HG02840 (cell line): ENCODE measurements around the gene MVD.

Experiments used
- ATAC-seq: cut with Tn5 transposase; IDR thresholded peaks from one replicate; pipeline ENCODE4 v1.9.1; 2021; ENCODE audit warnings: mild to moderate bottlenecking, moderate library complexity, moderate number of reproducible peaks; ENCODE audit not compliant: unreplicated experiment, low FRiP score

Gene MVD

GRCh38 chr16:88658714-88659113 is 4.2 kb downstream of the MVD start:
- no peak for ATAC-seq

GRCh38 chr16:88657371-88657770 is 5.5 kb downstream of the MVD start:
- ATAC-seq, result no peak

GRCh38 chr16:88656291-88656980 is 6.5 kb downstream of the MVD start:
- no peak for ATAC-seq

- no peak for ATAC-seq
Measured at GRCh38 chr16:88655733-88656281, 7.1 kb downstream of the MVD start.

DNA sequence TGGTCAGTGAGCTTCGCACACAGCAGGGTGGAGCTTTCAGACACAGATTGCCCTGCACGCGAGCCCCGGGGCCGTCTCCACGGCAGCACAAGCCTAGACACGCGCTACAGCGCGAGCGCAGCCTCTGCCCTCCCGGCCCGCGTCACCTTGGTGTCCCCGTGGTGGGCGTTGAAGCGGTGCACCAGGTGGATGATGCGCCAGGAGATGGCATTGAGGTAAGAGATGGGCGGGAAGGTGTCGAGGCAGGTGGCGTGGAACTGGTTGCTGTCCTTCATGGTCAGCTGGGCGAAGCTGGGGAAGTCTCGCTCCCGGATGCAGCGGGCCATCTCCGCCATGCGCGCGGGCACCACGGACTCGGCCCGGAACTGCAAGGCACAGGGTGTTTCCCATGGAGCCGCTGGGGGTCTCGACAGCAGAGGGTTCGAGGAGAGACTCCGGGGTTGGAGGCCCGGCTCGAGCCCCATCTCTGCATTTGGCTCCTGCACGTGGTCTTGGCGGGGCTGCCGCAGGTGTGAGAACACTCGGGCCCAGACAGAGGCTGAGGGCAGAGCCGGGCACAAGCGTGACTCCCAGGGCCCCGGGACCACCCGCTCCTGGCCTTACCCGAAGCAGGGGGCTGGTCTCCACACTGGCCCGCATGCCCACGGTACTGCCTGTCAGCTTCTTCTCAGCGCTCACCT is 7.7 kb downstream of the MVD start:
- no peak for ATAC-seq

DNA sequence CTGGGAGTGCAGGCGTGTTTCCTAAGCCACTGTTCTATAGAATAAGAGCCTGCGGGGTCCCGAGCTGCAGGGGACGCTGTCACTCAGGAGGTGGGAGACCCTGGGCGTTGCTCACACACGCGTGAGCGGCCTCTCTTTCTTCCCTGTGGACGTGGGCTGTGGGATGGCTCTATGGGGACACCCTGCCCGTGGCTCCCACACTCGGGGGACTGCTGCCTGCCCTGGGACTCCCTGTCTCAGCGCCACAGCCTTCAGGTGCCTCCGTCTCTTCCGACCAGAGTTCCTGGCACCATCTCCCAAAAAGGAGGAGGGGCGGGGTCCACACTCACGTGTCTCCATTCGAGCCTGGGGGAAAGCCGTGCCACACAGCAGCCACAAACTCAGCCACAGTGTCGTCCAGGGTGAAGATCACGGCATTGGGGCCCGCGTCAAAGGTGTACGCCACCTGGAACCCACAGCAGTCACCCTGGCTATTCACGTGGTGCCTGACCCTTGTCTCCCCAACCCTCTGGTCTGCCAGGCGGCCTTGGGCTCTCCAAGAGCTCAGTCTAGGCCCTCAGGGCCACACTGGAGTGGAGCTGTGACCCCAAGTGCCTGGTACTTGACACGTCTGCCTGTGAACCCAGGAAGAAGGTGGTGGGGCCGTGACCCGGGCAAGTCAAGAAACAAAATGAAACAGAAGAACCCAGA is 8.4 kb downstream of the MVD start:
- no peak for ATAC-seq

DNA sequence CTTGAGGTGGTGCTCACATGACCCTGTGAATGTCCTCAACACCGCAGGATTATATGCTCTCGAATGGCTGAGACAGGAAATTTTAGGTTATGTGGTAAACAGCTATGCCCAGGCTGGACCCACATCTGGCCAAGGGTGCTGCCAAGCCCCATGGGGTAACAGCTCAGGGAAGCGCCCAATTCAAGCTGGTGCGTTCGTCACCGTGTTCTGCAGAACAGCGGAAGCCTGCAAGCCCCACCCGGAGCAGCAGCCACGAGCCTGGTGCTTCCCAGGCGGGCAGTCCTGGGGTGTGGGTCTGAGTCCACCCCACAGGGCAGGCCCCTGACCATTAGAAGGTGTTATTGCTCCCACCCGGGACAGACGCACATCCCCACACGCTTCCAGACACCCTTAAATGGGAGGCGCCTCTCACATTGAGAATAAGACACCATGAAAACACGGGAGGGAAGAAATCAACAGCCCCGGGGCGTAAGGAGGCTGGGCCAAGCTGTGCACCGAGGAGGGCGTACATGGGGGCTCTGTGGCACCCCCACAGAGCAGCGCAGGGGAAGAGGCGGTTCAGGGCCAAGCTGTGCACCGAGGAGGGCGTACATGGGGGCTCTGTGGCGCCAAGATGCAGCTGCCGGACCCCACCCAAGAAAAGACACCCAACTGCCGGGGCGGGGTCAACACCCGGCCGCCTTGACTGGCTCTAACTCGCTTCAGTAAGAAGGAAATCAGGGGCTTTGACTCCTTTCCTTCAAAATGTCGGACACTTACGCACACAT is 9.1 kb downstream of the MVD start:
- no peak for ATAC-seq

- ATAC-seq, result no peak
Measured at GRCh38 chr16:88653101-88653500, 9.8 kb downstream of the MVD start.

- ATAC-seq, result no peak
Measured at GRCh38 chr16:88652762-88653063, 10.2 kb downstream of the MVD start.

DNA sequence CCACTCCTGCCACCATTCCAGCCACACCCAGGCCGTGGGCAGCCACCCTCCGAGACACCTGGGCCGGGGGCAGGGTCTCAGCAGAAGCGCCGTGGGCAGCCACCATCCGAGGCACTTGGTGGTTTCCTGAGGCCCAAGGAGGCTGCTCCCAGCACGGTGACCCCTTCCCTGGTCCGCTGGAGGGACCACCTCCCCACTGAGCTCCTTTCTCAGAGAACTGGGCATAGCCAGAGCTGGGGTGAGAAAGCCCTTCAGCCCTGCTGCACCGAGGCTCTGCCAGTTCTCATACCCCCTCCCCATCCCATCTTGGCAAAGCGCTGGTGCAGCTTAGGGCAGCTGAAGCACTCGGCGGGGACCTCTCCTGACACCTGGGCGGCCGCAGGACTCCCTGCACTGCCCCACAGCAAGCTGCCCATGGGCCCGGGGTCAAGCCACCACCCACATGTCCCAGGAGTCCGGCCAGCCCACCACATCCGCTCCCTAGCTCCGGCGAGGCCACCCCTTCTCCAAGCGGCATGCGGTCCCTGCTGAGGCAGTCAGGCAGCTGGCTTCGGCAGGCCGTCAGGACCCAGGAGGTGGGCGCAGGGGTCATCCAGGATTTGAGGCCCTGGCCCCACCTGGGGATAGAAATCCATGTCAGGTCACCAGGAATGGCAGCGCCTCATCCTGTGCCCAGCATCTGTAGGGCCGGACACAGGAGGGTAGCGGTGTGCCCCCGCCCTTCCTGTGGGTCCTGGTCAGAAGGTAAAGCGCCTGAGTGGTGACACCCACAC is 10.7 kb downstream of the MVD start:
- no peak for ATAC-seq

DNA sequence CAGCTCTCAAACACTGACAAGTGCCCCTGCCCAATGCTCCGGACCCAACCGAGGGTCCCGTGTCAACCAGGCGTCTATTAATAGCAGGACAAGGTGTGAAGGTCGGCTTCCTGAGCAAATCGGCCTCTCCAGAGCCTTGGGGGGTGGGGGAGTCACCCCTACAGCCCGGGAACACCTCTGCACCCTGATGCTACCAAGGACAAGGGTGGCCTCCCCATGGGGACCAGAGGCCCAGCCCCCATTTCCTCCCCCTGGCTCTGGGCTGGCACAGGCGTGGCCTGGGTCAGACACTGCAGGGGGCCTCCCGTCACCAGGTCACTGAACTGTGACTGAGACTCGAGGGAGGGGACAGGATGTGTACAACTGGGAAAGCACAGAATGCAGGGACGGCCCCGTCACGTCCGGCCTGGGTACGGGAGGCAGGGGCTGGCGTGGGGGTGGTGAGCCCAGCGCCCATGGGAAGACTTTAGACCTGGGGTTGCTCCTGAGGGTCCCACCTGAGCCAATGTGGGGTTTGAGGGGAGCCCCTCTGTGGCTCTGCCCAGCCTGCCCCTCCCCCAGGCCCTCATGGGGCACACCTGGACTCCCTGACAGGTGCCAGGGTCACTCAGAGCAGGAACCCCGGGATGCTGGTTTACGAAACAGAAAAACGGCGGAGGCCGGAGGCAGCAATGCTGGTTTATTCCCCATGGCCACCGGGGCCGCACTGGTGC is 11.5 kb downstream of the MVD start:
- ATAC-seq, result peak; percentile 68

DNA sequence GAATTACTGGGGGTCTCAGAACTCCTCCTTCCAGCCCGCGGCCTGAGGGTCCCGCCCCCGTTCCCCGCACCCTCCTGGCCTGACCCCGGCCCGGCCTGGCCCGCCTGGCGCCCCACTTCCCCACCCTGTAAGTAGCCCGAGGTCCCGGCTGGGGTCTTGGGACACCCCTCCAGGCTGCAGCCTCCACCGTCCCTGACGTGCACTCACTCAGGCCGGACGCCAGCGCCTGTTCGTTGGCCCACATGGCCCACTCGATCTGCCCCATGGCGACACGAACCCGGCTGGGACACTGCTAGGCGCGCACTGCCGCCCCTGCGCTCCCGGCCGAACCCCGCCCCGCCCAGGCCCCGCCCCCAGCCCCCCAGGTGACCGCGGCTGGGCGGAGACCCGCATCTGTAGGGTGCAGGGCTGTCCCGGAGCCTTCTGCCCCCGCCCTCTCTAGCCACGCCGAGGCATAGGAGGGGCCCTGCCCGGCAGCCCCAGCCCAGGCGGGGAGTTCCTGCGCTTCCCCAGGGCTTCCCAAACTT is 12.1 kb downstream of the MVD start, which contains the start of gene CYBA:
Gene CYBA (minus strand): TSS at position 305 of the 527 bp plus-strand sequence. CDS start 40 bp downstream, at position 265.
- ATAC-seq, result peak; percentile 66

DNA sequence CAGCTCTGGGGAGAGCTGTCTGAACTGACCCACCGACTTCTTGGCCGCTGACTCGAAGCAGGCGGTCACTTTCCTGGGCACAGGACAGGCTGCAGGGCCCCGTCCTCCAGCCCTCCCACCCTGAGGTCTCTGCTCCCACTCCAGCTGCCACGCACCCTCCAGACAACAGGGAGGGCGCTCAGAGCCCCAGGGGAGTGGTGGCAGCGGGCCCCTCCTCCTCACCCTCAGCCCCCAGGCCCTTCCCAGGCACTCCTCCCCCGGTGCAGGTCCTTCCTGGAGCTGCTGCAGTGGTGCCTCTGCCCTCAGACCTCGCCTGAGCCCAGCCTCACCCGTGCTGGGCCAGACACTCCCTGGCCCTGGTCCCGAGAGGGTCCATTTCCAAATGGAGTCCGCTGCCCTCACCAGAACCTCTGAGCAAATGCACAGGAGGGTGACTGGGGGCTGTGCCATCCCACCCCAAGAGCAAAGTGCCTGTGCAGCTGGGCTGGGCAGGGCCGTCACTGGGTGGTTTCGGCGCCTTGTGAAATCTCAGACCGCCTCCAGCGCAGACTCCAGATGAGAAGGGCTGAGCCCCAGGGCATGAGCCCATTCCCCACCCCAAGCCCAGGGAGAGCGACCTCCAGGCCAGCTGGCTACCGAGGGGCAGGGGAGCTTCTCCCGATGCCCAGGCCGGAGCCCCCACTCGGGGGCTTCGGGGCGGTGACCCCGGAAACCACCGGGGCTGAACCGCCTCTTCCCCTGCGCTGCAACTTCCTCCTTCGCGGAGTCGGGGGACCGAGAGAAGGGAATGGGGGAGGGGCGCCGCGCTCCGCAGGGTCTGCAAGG is 12.8 kb downstream of the MVD start:
- ATAC-seq, result peak; percentile 12

DNA sequence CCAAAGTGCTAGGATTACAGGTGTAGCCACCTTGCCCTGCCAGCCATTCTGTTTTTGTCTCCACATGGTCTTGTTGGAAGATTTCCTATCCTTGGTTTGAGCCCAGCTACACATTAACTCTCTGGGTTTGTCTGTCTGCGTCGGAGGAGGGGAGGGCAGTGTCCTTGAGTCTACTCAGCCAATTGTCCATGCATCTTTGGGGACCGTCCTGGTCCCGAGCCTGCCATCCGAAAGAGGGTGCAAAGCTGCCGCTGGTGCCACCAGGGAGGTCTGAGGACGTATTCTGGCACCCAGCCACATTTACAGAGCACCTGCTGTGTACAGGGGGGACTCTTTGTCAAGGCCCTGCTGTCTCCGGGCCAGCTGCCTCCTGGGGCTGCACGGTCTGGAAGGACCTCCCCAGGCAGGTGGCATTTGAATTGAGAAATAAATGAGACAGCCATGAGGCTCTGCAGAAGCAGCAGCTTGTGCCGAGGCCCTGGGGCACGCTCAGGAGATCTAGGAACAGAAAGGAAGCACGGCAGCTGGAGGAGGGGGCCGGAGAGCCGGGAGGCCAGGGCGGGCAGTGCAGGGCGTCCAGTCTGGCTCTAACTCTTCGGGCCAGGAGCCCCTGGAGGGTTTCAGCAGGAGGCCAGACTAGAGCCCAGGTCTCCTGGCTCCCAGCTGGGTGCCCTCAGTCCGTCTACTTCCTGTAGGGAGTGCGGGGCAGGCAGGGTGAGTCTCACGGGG is 13.5 kb downstream of the MVD start:
- no peak for ATAC-seq

GRCh38 chr16:88647178-88648070 is 15.5 kb downstream of the MVD start:
- ATAC-seq, result no peak

DNA sequence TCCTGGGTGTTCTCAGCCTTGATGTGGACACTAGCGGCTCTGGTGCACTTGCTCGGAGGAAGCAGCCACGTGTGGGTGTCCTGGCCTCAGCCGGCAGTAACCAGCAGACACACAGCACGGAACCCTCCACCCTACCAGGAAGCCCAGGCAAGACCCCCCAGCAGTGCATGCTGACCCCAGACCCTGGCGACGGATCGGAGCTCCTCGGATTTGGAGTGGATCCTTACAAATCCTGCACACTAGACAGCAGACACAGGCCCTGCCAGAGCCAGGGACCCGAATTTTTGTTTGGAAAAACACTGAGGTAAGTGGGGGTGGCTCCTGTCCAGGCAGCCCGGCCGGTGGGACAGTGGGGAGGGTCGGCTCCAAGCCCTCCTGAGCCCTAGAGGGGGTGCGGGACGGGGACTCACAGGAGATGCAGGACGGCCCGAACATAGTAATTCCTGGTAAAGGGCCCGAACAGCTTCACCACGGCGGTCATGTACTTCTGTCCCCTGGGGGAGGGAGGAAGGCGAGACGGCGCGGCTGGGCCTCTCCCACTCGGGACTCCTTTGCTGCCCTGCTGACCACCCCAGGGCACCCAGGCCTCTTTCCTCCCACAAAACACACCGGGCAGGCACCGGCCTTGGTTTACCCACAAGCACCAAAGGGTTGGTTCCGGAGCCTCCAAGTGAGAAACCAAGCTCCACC is 16.4 kb downstream of the MVD start:
- no peak for ATAC-seq
